SK-N-SH (cell line): Measurements from ENCODE around the gene ZNF143. TPM values are rescaled to one million over a fixed set of nuclear protein-coding genes. Genes with fewer than 3 reads are reported as not detected.

Experiments used
- CTCF ChIA-PET: fragments of 300-600, 350-600 bp; formaldehyde crosslinking; extraction: SDS; loops from one replicate; lab custom pipeline; 2021; lab: Yijun Ruan, JAX
- POLR2A ChIA-PET: fragments of 350-600 bp; sonication (Branson Sonifier 250); formaldehyde crosslinking; extraction: SDS; loops from one replicate; lab custom pipeline; 2020; ENCODE audit warnings: antibody characterized with exemption, inconsistent platforms; lab: Yijun Ruan, JAX
- DNase-seq: peaks from one replicate; pipeline ENCODE4 v3.0.0; 2012
- H2AFZ ChIP-seq: fragments of 200-600 bp; sonication (generic); 2 replicates; pipeline ENCODE4 v1.8.1; 2016; ENCODE audit warnings: antibody characterized with exemption, mild to moderate bottlenecking, low read depth
- H3F3A ChIP-seq: fragments of 200-600 bp; sonication (generic); replicated peaks from 2 replicates; pipeline ENCODE3; 2016; ENCODE audit warnings: antibody characterized with exemption, mild to moderate bottlenecking; ENCODE audit not compliant: insufficient read depth
- H3K27ac ChIP-seq, 2 experiments: fragments of 200-500 bp in 1 of 2; fragments of 200-600 bp in 1 of 2; sonication (Bioruptor generic) in 1 of 2; sonication (generic), shearing (Covaris generic) in 1 of 2; 2 replicates each; pipeline versions ENCODE4 v1.5.1 to v1.6.1; 2014 to 2016; ENCODE audit warnings: low read depth in 2 of 2, inconsistent platforms in 1 of 2, low read length in 1 of 2, mild to moderate bottlenecking in 1 of 2, mixed read lengths in 1 of 2
- H3K27me3 ChIP-seq: fragments of 200-600 bp; sonication (generic), shearing (Covaris generic); 2 replicates; pipeline ENCODE4 v1.6.1; 2016; ENCODE audit warnings: mixed run types; ENCODE audit not compliant: insufficient read depth
- H3K36me3 ChIP-seq, 2 experiments: fragments of 200-500 bp in 1 of 2; fragments of 200-600 bp in 1 of 2; sonication (Bioruptor generic) in 1 of 2; sonication (generic) in 1 of 2; replicated peaks in 1 of 2; 2 replicates each; pipeline versions ENCODE3 to v1.5.1; 2014 to 2016; ENCODE audit warnings: low read length in 1 of 2, mild to moderate bottlenecking in 1 of 2; ENCODE audit not compliant: insufficient read depth in 2 of 2, control insufficient read depth in 1 of 2
- H3K4me1 ChIP-seq, 2 experiments: fragments of 200-500 bp in 1 of 2; fragments of 200-600 bp in 1 of 2; sonication (Bioruptor generic) in 1 of 2; sonication (generic), shearing (Covaris generic) in 1 of 2; 2 replicates each; pipeline versions ENCODE4 v1.5.1 to v1.6.1; 2014 to 2016; ENCODE audit warnings: low read depth in 1 of 2, low read length in 1 of 2, mixed run types in 1 of 2; ENCODE audit not compliant: insufficient read depth in 2 of 2, control insufficient read depth in 1 of 2
- H3K4me2 ChIP-seq: fragments of 200-600 bp; sonication (generic), shearing (Covaris generic); 2 replicates; pipeline ENCODE4 v1.6.1; 2017; ENCODE audit warnings: mixed run types
- H3K4me3 ChIP-seq, 2 experiments: fragments of 200-500 bp in 1 of 2; fragments of 200-600 bp in 1 of 2; sonication (Bioruptor generic) in 1 of 2; sonication (generic), shearing (Covaris generic) in 1 of 2; 2 replicates each; pipeline versions ENCODE4 v1.5.1 to v1.8.1; 2014 to 2016; ENCODE audit warnings: low read depth in 2 of 2, inconsistent platforms in 1 of 2, low read length in 1 of 2, mild to moderate bottlenecking in 1 of 2, mixed read lengths in 1 of 2, moderate library complexity in 1 of 2
- H3K79me2 ChIP-seq: fragments of 200-600 bp; sonication (generic); 2 replicates; pipeline ENCODE4 v1.8.1; 2017; ENCODE audit warnings: mild to moderate bottlenecking; ENCODE audit not compliant: insufficient read depth
- H3K9ac ChIP-seq: fragments of 200-600 bp; sonication (generic); 2 replicates; pipeline ENCODE4 v1.6.1; 2017; ENCODE audit warnings: mixed run types
- H3K9me2 ChIP-seq: fragments of 200-600 bp; sonication (generic); 2 replicates; pipeline ENCODE4 v1.6.1; 2017; ENCODE audit warnings: mixed run types
- H3K9me3 ChIP-seq: fragments of 200-600 bp; sonication (generic); 2 replicates; pipeline ENCODE4 v1.6.1; 2017; ENCODE audit warnings: mixed run types, mild to moderate bottlenecking, moderate library complexity
- H4K20me1 ChIP-seq: fragments of 200-600 bp; sonication (generic); 2 replicates; pipeline ENCODE4 v1.6.1; 2017; ENCODE audit warnings: mild to moderate bottlenecking, mixed run types; ENCODE audit not compliant: insufficient read depth
- CTCF ChIP-seq: fragments of 200-600 bp; sonication (generic); IDR thresholded peaks from 2 replicates; pipeline ENCODE4 v1.6.1; 2017; ENCODE audit warnings: antibody characterized with exemption, mild to moderate bottlenecking, moderate library complexity
- ELF1 ChIP-seq: IDR thresholded peaks from 2 replicates; pipeline ENCODE4 v1.4.0; 2012
- EZH2phosphoT487 ChIP-seq: fragments of 200-600 bp; sonication (generic); IDR thresholded peaks from 2 replicates; pipeline ENCODE4 v1.6.1; 2017; ENCODE audit warnings: low read depth, mixed run types, mild to moderate bottlenecking, antibody characterized with exemption, moderate library complexity, borderline replicate concordance
- FOXJ3 ChIP-seq: sonication (generic); formaldehyde crosslinking; IDR thresholded peaks from 2 replicates; pipeline ENCODE4 v1.5.1; 2020; ENCODE audit warnings: mild to moderate bottlenecking, missing genetic modification reagents
- FOXM1 ChIP-seq: IDR thresholded peaks from 2 replicates; pipeline ENCODE4 v1.4.0; 2012; ENCODE audit warnings: low read depth, mild to moderate bottlenecking
- GABPA ChIP-seq: IDR thresholded peaks from 2 replicates; pipeline ENCODE4 v1.4.0; 2012; ENCODE audit warnings: low read depth, mild to moderate bottlenecking
- GATA2 ChIP-seq: sonication (generic); formaldehyde crosslinking; IDR thresholded peaks from 2 replicates; pipeline ENCODE4 v1.5.0; 2020; ENCODE audit warnings: mild to moderate bottlenecking, missing genetic modification reagents
- IRF3 ChIP-seq: fragments of 150-350 bp; IDR thresholded peaks from 2 replicates; pipeline ENCODE4 v1.6.1; 2016; ENCODE audit warnings: mild to moderate bottlenecking, low read depth, low read length
- MAX ChIP-seq: IDR thresholded peaks from 2 replicates; pipeline ENCODE4 v1.4.0; 2012; ENCODE audit warnings: low read depth
- MXI1 ChIP-seq: IDR thresholded peaks from 2 replicates; pipeline ENCODE4 v1.6.1; 2012; ENCODE audit warnings: mild to moderate bottlenecking, low read depth, low read length, improper control_type of control experiment
- NRF1 ChIP-seq: IDR thresholded peaks from 2 replicates; pipeline ENCODE4 v1.6.1; 2012; ENCODE audit warnings: low read depth, mild to moderate bottlenecking, low read length
- PBX3 ChIP-seq: IDR thresholded peaks from 2 replicates; pipeline ENCODE4; 2012
- POLR2AphosphoS5 ChIP-seq: IDR thresholded peaks from 2 replicates; pipeline ENCODE4 v1.6.1; 2012; ENCODE audit warnings: low read depth, low read length
- REST ChIP-seq: IDR thresholded peaks from 2 replicates; pipeline ENCODE4 v1.6.1; 2012; ENCODE audit warnings: mild to moderate bottlenecking, low read depth, low read length, moderate library complexity
- RXRA ChIP-seq: IDR thresholded peaks from 2 replicates; pipeline ENCODE4 v1.4.0; 2012; ENCODE audit warnings: low read depth, mild to moderate bottlenecking, borderline replicate concordance
- SMC3 ChIP-seq: IDR thresholded peaks from 2 replicates; pipeline ENCODE4 v1.6.1; 2012; ENCODE audit warnings: low read depth, low read length, improper control_type of control experiment
- TCF12 ChIP-seq: IDR thresholded peaks from 2 replicates; pipeline ENCODE4 v1.4.0; 2012
- USF2 ChIP-seq: fragments of 150-350 bp; IDR thresholded peaks from 2 replicates; pipeline ENCODE4 v1.6.1; 2017; ENCODE audit warnings: antibody characterized with exemption, low read length, low read depth, borderline replicate concordance
- YY1 ChIP-seq: IDR thresholded peaks from 2 replicates; pipeline ENCODE4 v1.4.0; 2012; ENCODE audit warnings: low read depth, mild to moderate bottlenecking
- WGBS: methylation state at CpG from one replicate; pipeline ENCODE4 v1.1.6; 2017; ENCODE audit warnings: low lambda C conversion rate; 5-methylcytosine and 5-hydroxymethylcytosine counted together
- polyA plus RNA-seq, 3 experiments: library from polyadenylated mRNA; depleted of rRNA; stranded (reverse); fragments of >200 nt; gene quantifications; 2 replicates each; pipeline ENCODE4 v1.2.3, GENCODE V29; 2012

Gene ZNF143
- polyA plus RNA-seq, 1 of the 3 experiments (the other 2 are of a cell fraction) = 11.3 TPM

GRCh38 chr11:9495803-9496514 lies 35.1 kb downstream of the ZNF143 start:
- peaks cover 6% of the 10 kb centered on the region for H3F3A ChIP-seq
- no peak overlapping the region for H3K4me3 ChIP-seq
- H3K27ac ChIP-seq = no peak overlapping the region
- DNase-seq = no peak
- H3K9ac ChIP-seq = no peak overlapping the region
- H3K9me3 ChIP-seq = no peaks in the 10 kb centered on the region
- no peak for TF ChIP-seq NRF1
- TF ChIP-seq SMC3 = no peak
- TF ChIP-seq GABPA = no peak
- TF ChIP-seq POLR2AphosphoS5 = no peak
- no peak for TF ChIP-seq CTCF
- no peak for TF ChIP-seq YY1
- TF ChIP-seq IRF3 = no peak
- TF ChIP-seq USF2 = no peak
- TF ChIP-seq FOXM1 = no peak
- no peak for TF ChIP-seq MAX
- TF ChIP-seq RXRA = no peak
- no peak for TF ChIP-seq PBX3
- no peak for TF ChIP-seq ELF1
- no peak for TF ChIP-seq FOXJ3
- no peak for TF ChIP-seq REST
- no peak for TF ChIP-seq TCF12
- TF ChIP-seq EZH2phosphoT487 = no peak
- TF ChIP-seq MXI1 = no peak
- TF ChIP-seq GATA2 (CRISPR knock-in tag) = no peak
- ChIA-PET POLR2A (no interaction called here), CTCF (interaction anchor here (1.2 to 4.2 kb wide), 2 partner anchors 11 to 76 kb away, joined by 3 to 34 read pairs; no protein-coding TSS in a partner anchor)
- WGBS = 83% methylated on average over 6 of the region's 6 CpGs
- H4K20me1 ChIP-seq = no peaks in the 10 kb centered on the region
- H3K79me2 ChIP-seq = no peaks in the 10 kb centered on the region
- H3K4me1 ChIP-seq = no peaks in the 10 kb centered on the region; a peak in 1 of 4 replicates
- H3K4me2 ChIP-seq = no peak overlapping the region
- peaks cover 25 to 39% of the 10 kb centered on the region in 2 experiments for H3K36me3 ChIP-seq
- no peak overlapping the region for H2AFZ ChIP-seq
- H3K9me2 ChIP-seq = no peaks in the 10 kb centered on the region
- no peaks in the 10 kb centered on the region for H3K27me3 ChIP-seq
